Panc1 (cell line): ENCODE data around the gene APLNR.

ENCODE experiments used
- POLR2AphosphoS5 ChIP-seq: IDR thresholded peaks from 2 replicates; pipeline ENCODE4 v1.6.1; 2012; ENCODE audit warnings: mild to moderate bottlenecking, low read depth, low read length, moderate library complexity
- TF ChIP-seq, protein P1 (sequence below): fragments of 450-650 bp; IDR thresholded peaks from 2 replicates; pipeline ENCODE4 v1.5.1; 2017; ENCODE audit warnings: mild to moderate bottlenecking

- TF ChIP-seq, protein P1, sequence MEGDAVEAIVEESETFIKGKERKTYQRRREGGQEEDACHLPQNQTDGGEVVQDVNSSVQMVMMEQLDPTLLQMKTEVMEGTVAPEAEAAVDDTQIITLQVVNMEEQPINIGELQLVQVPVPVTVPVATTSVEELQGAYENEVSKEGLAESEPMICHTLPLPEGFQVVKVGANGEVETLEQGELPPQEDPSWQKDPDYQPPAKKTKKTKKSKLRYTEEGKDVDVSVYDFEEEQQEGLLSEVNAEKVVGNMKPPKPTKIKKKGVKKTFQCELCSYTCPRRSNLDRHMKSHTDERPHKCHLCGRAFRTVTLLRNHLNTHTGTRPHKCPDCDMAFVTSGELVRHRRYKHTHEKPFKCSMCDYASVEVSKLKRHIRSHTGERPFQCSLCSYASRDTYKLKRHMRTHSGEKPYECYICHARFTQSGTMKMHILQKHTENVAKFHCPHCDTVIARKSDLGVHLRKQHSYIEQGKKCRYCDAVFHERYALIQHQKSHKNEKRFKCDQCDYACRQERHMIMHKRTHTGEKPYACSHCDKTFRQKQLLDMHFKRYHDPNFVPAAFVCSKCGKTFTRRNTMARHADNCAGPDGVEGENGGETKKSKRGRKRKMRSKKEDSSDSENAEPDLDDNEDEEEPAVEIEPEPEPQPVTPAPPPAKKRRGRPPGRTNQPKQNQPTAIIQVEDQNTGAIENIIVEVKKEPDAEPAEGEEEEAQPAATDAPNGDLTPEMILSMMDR: no peak
- TF ChIP-seq POLR2AphosphoS5: no peak
These were observed 44.7 kb downstream of the APLNR start for GRCh38 chr11:57192316-57192715.
